Right lobe of liver (tissue), 4 donors: ENCODE results near the gene CCDC51.

Source experiments
- CTCF ChIP-seq, 4 donors: fragments of 200-600 bp in 3 of 4; fragments of 450-650 bp in 1 of 4; IDR thresholded peaks; one replicate each; pipeline versions ENCODE4 v1.5.1 to v1.8.0; 2016 to 2022; ENCODE audit warnings: antibody characterized with exemption in 4 of 4, mild to moderate bottlenecking in 2 of 4
- POLR2A ChIP-seq: fragments of 450-650 bp; IDR thresholded peaks from one replicate; pipeline ENCODE4 v1.6.1; 2017; ENCODE audit warnings: antibody characterized with exemption, mild to moderate bottlenecking
- donor health status: DM: no; HTN: no; CAD: no.
- donor health status: DM: no; HTN: no; CAD: no.
- donor health status: DM: no; HTN: yes; CAD: no.

GRCh38 chr3:48402907-48403306 is 37.0 kb downstream of the CCDC51 start:
- TF ChIP-seq CTCF (IDR thresholded peaks at IDR 0.05) (no peak), POLR2A (no peak)
